Vagina (tissue), 2 donors: ENCODE results near the gene KIR2DL4.
"Not testable (repeated sequence)": the region's sequence is repeated elsewhere in the genome, so short reads cannot be mapped to it uniquely, and the experiment has no call there.

Experiments used
- POLR2AphosphoS5 ChIP-seq, 2 donors: sonication (generic); formaldehyde crosslinking; IDR thresholded peaks; one replicate each; pipeline ENCODE4 v1.9.0; 2017; ENCODE audit warnings: antibody characterized with exemption in 2 of 2, mild to moderate bottlenecking in 2 of 2, low read depth in 1 of 2; ENCODE audit not compliant: insufficient read depth in 1 of 2
- TF ChIP-seq, protein P1 (sequence below), 3 experiments: fragments of 450-650 bp in 2 of 3; fragments of 200-600 bp in 1 of 3; sonication (generic) in 1 of 3; IDR thresholded peaks; one replicate each; pipeline ENCODE4 v1.5.1; 2017 to 2019; ENCODE audit warnings: antibody characterized with exemption in 3 of 3, mild to moderate bottlenecking in 2 of 3, moderate library complexity in 2 of 3

DNA sequence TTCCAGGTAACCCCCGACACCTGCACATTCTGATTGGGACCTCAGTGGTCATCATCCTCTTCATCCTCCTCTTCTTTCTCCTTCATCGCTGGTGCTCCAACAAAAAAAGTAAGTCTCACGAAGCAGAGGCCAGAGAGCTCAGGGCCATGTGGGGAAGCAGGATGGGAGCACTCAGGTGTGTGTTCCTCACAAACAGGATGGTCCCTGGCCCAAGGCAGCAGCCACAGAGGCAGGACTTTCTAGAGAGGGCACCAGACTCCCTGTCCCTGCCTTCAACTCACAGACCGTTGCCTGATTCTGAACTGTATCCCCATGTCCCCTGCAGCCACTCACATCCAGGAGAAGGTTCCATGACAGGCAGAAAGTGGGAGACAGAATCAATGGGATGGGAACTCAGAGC lies 20.5 kb upstream of the KIR2DL4 start:
- TF ChIP-seq, protein P1, sequence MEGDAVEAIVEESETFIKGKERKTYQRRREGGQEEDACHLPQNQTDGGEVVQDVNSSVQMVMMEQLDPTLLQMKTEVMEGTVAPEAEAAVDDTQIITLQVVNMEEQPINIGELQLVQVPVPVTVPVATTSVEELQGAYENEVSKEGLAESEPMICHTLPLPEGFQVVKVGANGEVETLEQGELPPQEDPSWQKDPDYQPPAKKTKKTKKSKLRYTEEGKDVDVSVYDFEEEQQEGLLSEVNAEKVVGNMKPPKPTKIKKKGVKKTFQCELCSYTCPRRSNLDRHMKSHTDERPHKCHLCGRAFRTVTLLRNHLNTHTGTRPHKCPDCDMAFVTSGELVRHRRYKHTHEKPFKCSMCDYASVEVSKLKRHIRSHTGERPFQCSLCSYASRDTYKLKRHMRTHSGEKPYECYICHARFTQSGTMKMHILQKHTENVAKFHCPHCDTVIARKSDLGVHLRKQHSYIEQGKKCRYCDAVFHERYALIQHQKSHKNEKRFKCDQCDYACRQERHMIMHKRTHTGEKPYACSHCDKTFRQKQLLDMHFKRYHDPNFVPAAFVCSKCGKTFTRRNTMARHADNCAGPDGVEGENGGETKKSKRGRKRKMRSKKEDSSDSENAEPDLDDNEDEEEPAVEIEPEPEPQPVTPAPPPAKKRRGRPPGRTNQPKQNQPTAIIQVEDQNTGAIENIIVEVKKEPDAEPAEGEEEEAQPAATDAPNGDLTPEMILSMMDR (IDR thresholded peaks at IDR 0.05) = not testable (repeated sequence)
- not testable (repeated sequence) for TF ChIP-seq POLR2AphosphoS5 (IDR thresholded peaks at IDR 0.05; ENCODE audit: insufficient read depth in 1 of 2, low read depth in 1 of 2)
